HEK293 (cell line): Measurements from ENCODE around the gene CA10.

Source experiments
- CTCF ChIA-PET: fragments of 350-600 bp; formaldehyde crosslinking; extraction: SDS; loops from one replicate; lab custom pipeline; 2021; ENCODE audit warnings: antibody characterized with exemption; lab: Yijun Ruan, JAX
- POLR2A ChIA-PET: fragments of 300-600 bp; formaldehyde crosslinking; extraction: SDS; loops from one replicate; lab custom pipeline; 2020; ENCODE audit warnings: antibody characterized with exemption, inconsistent platforms; lab: Yijun Ruan, JAX
- H3K27ac ChIP-seq: fragments of 200-500 bp; sonication (Bioruptor generic); 2 replicates; pipeline ENCODE4 v1.5.1; 2014; ENCODE audit warnings: low read depth, low read length, control low read depth, inconsistent platforms; ENCODE audit errors: extremely low read depth
- H3K36me3 ChIP-seq, 2 experiments: fragments of 200-500 bp in 1 of 2; sonication (Bioruptor generic) in 1 of 2; 1 replicate in 1 of 2; 2 replicates in 1 of 2; pipeline ENCODE4 v1.5.1; 2014 to 2017; ENCODE audit warnings: inconsistent platforms in 2 of 2, low read length in 2 of 2; ENCODE audit not compliant: control insufficient read depth in 2 of 2, insufficient read depth in 1 of 2
- H3K4me1 ChIP-seq: fragments of 200-500 bp; sonication (Bioruptor generic); 2 replicates; pipeline ENCODE4 v1.5.1; 2014; ENCODE audit warnings: mild to moderate bottlenecking, low read length, inconsistent platforms; ENCODE audit not compliant: control insufficient read depth, insufficient read depth
- H3K4me3 ChIP-seq: 2 replicates; pipeline ENCODE4 v1.5.1; 2011; ENCODE audit warnings: low read depth, mild to moderate bottlenecking, control low read depth, low read length, moderate library complexity
- H3K9me3 ChIP-seq: fragments of 200-500 bp; sonication (Bioruptor generic); 2 replicates; pipeline ENCODE4 v1.5.1; 2014; ENCODE audit warnings: low read depth, low read length, inconsistent platforms; ENCODE audit not compliant: control insufficient read depth, insufficient read depth
- BCL11A ChIP-seq: fragments of 450-650 bp; formaldehyde crosslinking; IDR thresholded peaks from 2 replicates; pipeline ENCODE4 v1.5.1; 2016; ENCODE audit warnings: low read depth, missing biosample characterization, missing genetic modification characterization
- HIC1 ChIP-seq: fragments of 450-650 bp; formaldehyde crosslinking; IDR thresholded peaks from 2 replicates; pipeline ENCODE4 v1.5.1; 2016; ENCODE audit warnings: missing biosample characterization, missing genetic modification characterization
- INSM2 ChIP-seq: fragments of 450-650 bp; formaldehyde crosslinking; IDR thresholded peaks from 2 replicates; pipeline ENCODE4 v1.5.1; 2016; ENCODE audit warnings: missing biosample characterization, missing genetic modification characterization
- OVOL3 ChIP-seq: fragments of 450-650 bp; formaldehyde crosslinking; IDR thresholded peaks from 2 replicates; pipeline ENCODE4 v1.5.1; 2016; ENCODE audit warnings: missing biosample characterization, missing genetic modification characterization
- ZBTB1 ChIP-seq: fragments of 450-650 bp; formaldehyde crosslinking; IDR thresholded peaks from 2 replicates; pipeline ENCODE4 v1.5.1; 2016; ENCODE audit warnings: missing biosample characterization, missing genetic modification characterization
- ZFP69B ChIP-seq: fragments of 450-650 bp; formaldehyde crosslinking; IDR thresholded peaks from 2 replicates; pipeline ENCODE4 v1.5.1; 2016; ENCODE audit warnings: missing biosample characterization, missing genetic modification characterization
- ZNF174 ChIP-seq: fragments of 450-650 bp; formaldehyde crosslinking; IDR thresholded peaks from 2 replicates; pipeline ENCODE4 v1.5.0; 2017; ENCODE audit warnings: missing biosample characterization, mild to moderate bottlenecking, missing genetic modification characterization
- ZNF416 ChIP-seq: fragments of 450-650 bp; formaldehyde crosslinking; IDR thresholded peaks from 2 replicates; pipeline ENCODE4 v1.5.1; 2016; ENCODE audit warnings: missing biosample characterization, missing genetic modification characterization
- ZNF473 ChIP-seq: fragments of 450-650 bp; formaldehyde crosslinking; IDR thresholded peaks from 2 replicates; pipeline ENCODE4 v1.5.1; 2017; ENCODE audit warnings: missing biosample characterization, missing genetic modification characterization
- ZNF501 ChIP-seq: fragments of 450-650 bp; formaldehyde crosslinking; IDR thresholded peaks from 2 replicates; pipeline ENCODE4 v1.5.1; 2016; ENCODE audit warnings: missing biosample characterization, missing genetic modification characterization
- ZNF514 ChIP-seq: fragments of 450-650 bp; formaldehyde crosslinking; IDR thresholded peaks from 2 replicates; pipeline ENCODE4 v1.5.1; 2016; ENCODE audit warnings: missing biosample characterization, missing genetic modification characterization
- ZNF549 ChIP-seq: fragments of 450-650 bp; IDR thresholded peaks from 2 replicates; pipeline ENCODE4 v1.5.1; 2018; ENCODE audit warnings: missing biosample characterization, missing genetic modification characterization, mild to moderate bottlenecking, inconsistent platforms, moderate library complexity
- ZNF654 ChIP-seq: fragments of 450-650 bp; formaldehyde crosslinking; IDR thresholded peaks from 2 replicates; pipeline ENCODE4 v1.5.1; 2016; ENCODE audit warnings: low read depth, missing biosample characterization, missing genetic modification characterization
- TF ChIP-seq, protein P1 (sequence below): fragments of 450-650 bp; formaldehyde crosslinking; IDR thresholded peaks from 2 replicates; pipeline ENCODE4 v1.5.1; 2016; ENCODE audit warnings: missing biosample characterization, missing genetic modification characterization, borderline replicate concordance
- TF ChIP-seq, protein P2 (sequence below): fragments of 450-650 bp; IDR thresholded peaks from 2 replicates; pipeline ENCODE4 v1.5.1; 2018; ENCODE audit warnings: missing biosample characterization, mild to moderate bottlenecking, missing genetic modification characterization

The CA10 gene

DNA sequence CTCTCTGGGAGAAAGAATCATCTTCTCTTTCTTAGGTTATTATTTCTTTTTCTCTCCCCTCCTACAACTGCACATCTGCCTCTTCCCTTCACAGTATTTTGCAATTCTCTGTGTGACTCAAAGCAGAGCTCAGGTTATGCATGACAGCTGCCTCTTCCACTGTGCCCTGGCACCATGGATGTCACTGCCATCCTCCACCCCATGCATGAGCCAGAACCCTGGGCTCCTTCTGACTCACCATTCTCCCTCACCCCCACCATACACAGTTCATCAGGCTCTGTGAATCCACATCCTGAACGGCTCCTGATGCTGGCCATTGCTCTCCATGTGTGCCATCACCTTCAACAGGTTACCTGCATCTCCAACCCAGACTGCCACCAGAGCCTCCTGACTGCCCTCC is 23.9 kb downstream of the CA10 start:
- no peaks in the 10 kb centered on the region for H3K4me1 ChIP-seq
- TF ChIP-seq HIC1 (tag by site-specific recombination) (no peak), ZNF514 (tag by site-specific recombination) (no peak), BCL11A (tag by site-specific recombination) (no peak), ZNF174 (tag by site-specific recombination) (no peak), ZBTB1 (tag by site-specific recombination) (no peak), ZFP69B (no peak)
- TF ChIP-seq, protein P1, sequence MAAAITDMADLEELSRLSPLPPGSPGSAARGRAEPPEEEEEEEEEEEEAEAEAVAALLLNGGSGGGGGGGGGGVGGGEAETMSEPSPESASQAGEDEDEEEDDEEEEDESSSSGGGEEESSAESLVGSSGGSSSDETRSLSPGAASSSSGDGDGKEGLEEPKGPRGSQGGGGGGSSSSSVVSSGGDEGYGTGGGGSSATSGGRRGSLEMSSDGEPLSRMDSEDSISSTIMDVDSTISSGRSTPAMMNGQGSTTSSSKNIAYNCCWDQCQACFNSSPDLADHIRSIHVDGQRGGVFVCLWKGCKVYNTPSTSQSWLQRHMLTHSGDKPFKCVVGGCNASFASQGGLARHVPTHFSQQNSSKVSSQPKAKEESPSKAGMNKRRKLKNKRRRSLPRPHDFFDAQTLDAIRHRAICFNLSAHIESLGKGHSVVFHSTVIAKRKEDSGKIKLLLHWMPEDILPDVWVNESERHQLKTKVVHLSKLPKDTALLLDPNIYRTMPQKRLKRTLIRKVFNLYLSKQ (tag by site-specific recombination), result no peak
- TF ChIP-seq, protein P2, sequence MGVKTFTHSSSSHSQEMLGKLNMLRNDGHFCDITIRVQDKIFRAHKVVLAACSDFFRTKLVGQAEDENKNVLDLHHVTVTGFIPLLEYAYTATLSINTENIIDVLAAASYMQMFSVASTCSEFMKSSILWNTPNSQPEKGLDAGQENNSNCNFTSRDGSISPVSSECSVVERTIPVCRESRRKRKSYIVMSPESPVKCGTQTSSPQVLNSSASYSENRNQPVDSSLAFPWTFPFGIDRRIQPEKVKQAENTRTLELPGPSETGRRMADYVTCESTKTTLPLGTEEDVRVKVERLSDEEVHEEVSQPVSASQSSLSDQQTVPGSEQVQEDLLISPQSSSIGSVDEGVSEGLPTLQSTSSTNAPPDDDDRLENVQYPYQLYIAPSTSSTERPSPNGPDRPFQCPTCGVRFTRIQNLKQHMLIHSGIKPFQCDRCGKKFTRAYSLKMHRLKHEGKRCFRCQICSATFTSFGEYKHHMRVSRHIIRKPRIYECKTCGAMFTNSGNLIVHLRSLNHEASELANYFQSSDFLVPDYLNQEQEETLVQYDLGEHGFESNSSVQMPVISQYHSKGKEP (tag by site-specific recombination), result no peak
- POLR2A ChIA-PET, result no interaction called here
- CTCF ChIA-PET, result interaction anchor here (0.9 kb wide), 1 partner anchor 28 kb away, joined by 3 read pairs; no protein-coding TSS in a partner anchor
- H3K27ac ChIP-seq, result no peak overlapping the region
- H3K4me3 ChIP-seq, result no peak overlapping the region
- H3K9me3 ChIP-seq, result no peaks in the 10 kb centered on the region
- no peaks in the 10 kb centered on the region for H3K36me3 ChIP-seq

- Histone ChIP-seq H3K9me3 (no peaks in the 10 kb centered on the region), H3K36me3 (no peaks in the 10 kb centered on the region), H3K4me3 (no peak overlapping the region), H3K4me1 (no peaks in the 10 kb centered on the region), H3K27ac (no peak overlapping the region)
- POLR2A ChIA-PET, result no interaction called here
- no peak for TF ChIP-seq ZNF473
- CTCF ChIA-PET, result interaction anchor here (2.6 kb wide), 1 partner anchor 22 kb away, joined by 5 read pairs; no protein-coding TSS in a partner anchor
Observed at GRCh38 chr17:52128721-52129120, 29.8 kb downstream of the CA10 start.

- ChIA-PET CTCF (interaction anchor here (0.6 to 1.5 kb wide), 2 partner anchors 18 to 38 kb away, joined by 3 to 4 read pairs; no protein-coding TSS in a partner anchor), POLR2A (no interaction called here)
- TF ChIP-seq ZNF416 (tag by site-specific recombination) (no peak), OVOL3 (tag by site-specific recombination) (no peak), ZNF654 (tag by site-specific recombination) (no peak), ZNF549 (no peak), ZNF501 (tag by site-specific recombination) (no peak), INSM2 (tag by site-specific recombination) (no peak)
- Histone ChIP-seq H3K36me3 (no peaks in the 10 kb centered on the region), H3K27ac (no peak overlapping the region), H3K4me1 (no peaks in the 10 kb centered on the region), H3K9me3 (no peaks in the 10 kb centered on the region), H3K4me3 (no peak overlapping the region)
Observed at GRCh38 chr17:52124993-52125392, 33.5 kb downstream of the CA10 start.
